Measurements from ENCODE around the gene NOM1.

DNA sequence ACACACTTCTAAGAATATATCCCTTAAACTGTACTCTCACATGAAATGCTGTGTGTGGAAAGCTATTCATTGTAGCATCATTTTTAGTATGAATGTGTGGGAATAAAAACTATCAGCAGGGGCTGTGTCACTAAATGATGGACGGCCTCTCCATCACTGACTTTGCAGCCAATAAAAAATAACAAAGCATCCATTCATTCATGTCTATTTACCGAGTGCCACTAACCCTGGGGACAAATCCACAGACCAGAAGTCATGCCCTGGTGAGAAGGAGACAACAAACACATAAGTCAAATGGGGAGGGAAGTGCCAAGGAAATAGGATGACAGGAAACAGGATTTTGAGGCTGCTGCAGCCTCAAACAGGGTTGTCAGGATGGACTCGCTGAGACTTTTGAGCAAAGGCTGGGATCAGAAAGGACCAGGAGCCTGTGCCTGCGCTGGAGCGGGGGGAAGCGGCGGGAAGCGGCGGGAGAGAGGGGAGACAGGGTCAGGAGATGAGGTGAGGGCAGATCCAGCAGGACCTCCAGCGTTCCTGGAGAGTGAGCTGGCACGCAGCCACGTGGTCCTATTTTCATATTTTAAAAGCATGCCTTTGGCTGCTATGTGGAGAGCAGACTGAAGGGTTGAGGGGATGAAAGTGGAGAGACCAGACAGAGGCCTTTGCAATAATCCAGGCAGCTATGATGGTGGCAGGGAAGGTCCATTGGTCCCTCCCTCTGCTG is 2.2 kb upstream of the NOM1 start:
- TF ChIP-seq, protein P1, sequence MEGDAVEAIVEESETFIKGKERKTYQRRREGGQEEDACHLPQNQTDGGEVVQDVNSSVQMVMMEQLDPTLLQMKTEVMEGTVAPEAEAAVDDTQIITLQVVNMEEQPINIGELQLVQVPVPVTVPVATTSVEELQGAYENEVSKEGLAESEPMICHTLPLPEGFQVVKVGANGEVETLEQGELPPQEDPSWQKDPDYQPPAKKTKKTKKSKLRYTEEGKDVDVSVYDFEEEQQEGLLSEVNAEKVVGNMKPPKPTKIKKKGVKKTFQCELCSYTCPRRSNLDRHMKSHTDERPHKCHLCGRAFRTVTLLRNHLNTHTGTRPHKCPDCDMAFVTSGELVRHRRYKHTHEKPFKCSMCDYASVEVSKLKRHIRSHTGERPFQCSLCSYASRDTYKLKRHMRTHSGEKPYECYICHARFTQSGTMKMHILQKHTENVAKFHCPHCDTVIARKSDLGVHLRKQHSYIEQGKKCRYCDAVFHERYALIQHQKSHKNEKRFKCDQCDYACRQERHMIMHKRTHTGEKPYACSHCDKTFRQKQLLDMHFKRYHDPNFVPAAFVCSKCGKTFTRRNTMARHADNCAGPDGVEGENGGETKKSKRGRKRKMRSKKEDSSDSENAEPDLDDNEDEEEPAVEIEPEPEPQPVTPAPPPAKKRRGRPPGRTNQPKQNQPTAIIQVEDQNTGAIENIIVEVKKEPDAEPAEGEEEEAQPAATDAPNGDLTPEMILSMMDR (IDR thresholded peaks at IDR 0.05; ENCODE audit: low read depth, low read length) = no peak
- no peak for TF ChIP-seq EZH2phosphoT487 (IDR thresholded peaks at IDR 0.05; ENCODE audit: low read depth)
